Measurements from ENCODE around the gene PBX3. TPM values are rescaled to one million over a fixed set of nuclear protein-coding genes. Genes with fewer than 3 reads are reported as not detected.

The PBX3 gene
- total RNA-seq, 1 donor from 2014 or later: 71.6 TPM

- Mint-ChIP-seq H3K9me3 (peaks cover 6% of the 10 kb centered on the region), H3K36me3 (ENCODE audit: low read depth) (peaks cover 10% of the 10 kb centered on the region), H3K4me1 (peaks cover 9% of the 10 kb centered on the region), H3K27ac (ENCODE audit: unreplicated experiment) (no peak overlapping the region), H3K27me3 (ENCODE audit: low read depth) (no peaks in the 10 kb centered on the region), H3K4me3 (no peak overlapping the region)
- DNase-seq (ENCODE audit: low read depth, low spot score): no peak
- TF ChIP-seq CTCF (conservative IDR thresholded peaks at IDR 0.05): no peak
Measured at GRCh38 chr9:125950880-125951471, 203.8 kb downstream of the PBX3 start.

DNA sequence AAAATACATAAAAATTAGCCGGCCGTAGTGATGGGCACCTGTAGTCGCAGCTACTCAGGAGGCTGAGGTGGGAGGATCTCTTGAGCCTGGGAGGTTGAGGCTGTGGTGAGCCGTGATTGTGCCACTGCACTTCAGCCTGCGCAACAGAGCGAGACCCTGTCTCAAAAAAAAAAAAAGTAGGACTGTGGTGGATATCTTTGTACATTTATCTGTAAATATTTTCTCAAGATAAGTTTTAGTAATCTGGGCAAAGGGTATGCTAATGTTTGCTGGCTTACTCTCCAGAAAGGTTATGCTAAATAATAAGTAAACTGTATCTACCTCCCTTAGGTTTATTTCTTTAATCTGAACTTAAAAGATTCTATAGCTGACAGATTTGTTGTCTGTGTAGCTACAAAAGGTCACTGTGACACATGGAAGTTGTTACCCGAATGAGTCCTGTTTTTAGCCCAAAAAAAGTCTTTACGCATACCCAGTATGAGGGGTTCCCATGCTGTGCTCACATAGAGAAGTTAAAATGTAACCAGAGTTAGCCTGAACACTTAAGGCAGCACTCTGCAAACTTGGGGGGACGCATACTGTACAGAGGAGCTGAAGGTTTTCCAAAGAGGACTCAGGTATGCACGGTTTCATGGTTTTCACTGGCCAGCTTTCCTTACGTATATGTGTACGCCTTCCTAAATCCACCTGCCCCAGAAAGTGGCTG is 206.3 kb downstream of the PBX3 start:
- H3K9me3 Mint-ChIP-seq: no peaks in the 10 kb centered on the region
- no peaks in the 10 kb centered on the region for H3K27me3 Mint-ChIP-seq (ENCODE audit: low read depth)
- H3K36me3 Mint-ChIP-seq (ENCODE audit: low read depth): peaks cover 3% of the 10 kb centered on the region
- peaks cover 9% of the 10 kb centered on the region for H3K4me1 Mint-ChIP-seq
- H3K27ac Mint-ChIP-seq (ENCODE audit: unreplicated experiment): no peak overlapping the region
- TF ChIP-seq CTCF (conservative IDR thresholded peaks at IDR 0.05): no peak
- no peak overlapping the region for H3K4me3 Mint-ChIP-seq
- no peak for DNase-seq (ENCODE audit: low read depth, low spot score)

DNA sequence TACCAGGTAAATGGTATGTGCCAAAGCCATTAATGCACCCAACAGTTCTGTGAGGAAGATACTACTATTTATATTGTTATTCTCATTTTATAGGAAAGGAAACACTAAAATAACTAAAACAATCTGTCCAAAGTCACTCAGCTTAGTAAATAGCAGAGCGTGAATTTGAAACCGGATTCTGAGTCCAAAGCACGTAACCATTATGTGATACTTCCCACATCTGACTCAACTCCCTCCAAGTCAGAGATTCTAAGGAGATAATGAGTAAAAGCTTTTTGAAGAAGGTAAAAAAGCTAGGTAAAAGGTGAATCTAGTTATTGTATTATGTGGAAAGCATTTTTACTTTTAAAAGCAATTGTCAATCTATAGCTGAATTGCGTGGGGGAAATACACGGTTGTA is 208.9 kb downstream of the PBX3 start:
- Mint-ChIP-seq H3K27me3 (ENCODE audit: low read depth) (no peaks in the 10 kb centered on the region), H3K4me1 (peaks cover 11% of the 10 kb centered on the region), H3K4me3 (no peak overlapping the region), H3K36me3 (ENCODE audit: low read depth) (peaks cover 3% of the 10 kb centered on the region), H3K27ac (ENCODE audit: unreplicated experiment) (no peak overlapping the region), H3K9me3 (no peaks in the 10 kb centered on the region)
- DNase-seq (ENCODE audit: low read depth, low spot score): no peak
- no peak for TF ChIP-seq CTCF (conservative IDR thresholded peaks at IDR 0.05)

- Mint-ChIP-seq H3K27ac (ENCODE audit: unreplicated experiment) (no peak overlapping the region), H3K9me3 (no peaks in the 10 kb centered on the region), H3K27me3 (ENCODE audit: low read depth) (no peaks in the 10 kb centered on the region), H3K36me3 (ENCODE audit: low read depth) (peaks cover 9% of the 10 kb centered on the region), H3K4me1 (peaks cover 15% of the 10 kb centered on the region), H3K4me3 (no peak overlapping the region)
- no peak for DNase-seq (ENCODE audit: low read depth, low spot score)
- TF ChIP-seq CTCF (conservative IDR thresholded peaks at IDR 0.05): no peak
Measured at GRCh38 chr9:125959315-125959714, 212.1 kb downstream of the PBX3 start.

DNA sequence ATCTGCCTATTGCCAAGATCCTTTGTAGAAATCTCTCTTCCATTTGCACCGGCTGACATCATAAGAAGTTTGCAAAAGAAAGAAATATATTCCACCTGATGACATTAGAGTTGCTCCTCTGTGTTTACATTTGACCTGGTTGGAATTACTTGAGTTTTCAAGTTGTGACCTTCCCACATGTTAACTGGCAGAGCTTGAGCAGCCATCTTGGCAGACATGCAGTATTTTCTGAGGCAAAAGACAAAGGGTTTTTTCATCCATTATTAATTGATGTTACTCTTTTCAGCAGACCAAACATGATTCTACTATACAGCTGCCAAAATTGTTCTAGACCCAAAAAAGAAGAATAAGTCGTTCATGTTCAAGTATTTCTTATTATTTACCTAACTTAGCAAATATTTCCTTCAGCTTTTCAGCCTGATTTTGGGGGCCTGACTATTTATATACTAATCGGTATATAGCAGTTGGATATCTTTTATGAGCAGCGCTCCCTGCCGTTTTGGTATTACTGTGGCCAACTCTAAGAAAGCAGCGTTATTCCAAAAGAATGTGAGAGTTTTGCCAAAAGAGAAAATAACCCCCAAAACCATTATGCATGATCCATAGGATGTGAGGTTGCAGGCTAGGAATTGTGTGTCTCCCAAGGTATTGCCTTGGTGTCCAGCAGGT is 212.9 kb downstream of the PBX3 start:
- no peaks in the 10 kb centered on the region for H3K9me3 Mint-ChIP-seq
- peaks cover 11% of the 10 kb centered on the region for H3K36me3 Mint-ChIP-seq (ENCODE audit: low read depth)
- no peaks in the 10 kb centered on the region for H3K27me3 Mint-ChIP-seq (ENCODE audit: low read depth)
- no peak overlapping the region for H3K4me3 Mint-ChIP-seq
- no peak for DNase-seq (ENCODE audit: low read depth, low spot score)
- TF ChIP-seq CTCF (conservative IDR thresholded peaks at IDR 0.05): no peak
- peaks cover 15% of the 10 kb centered on the region for H3K4me1 Mint-ChIP-seq
- H3K27ac Mint-ChIP-seq (ENCODE audit: unreplicated experiment): no peak overlapping the region
